LoVo (cell line): ENCODE results near the gene SCYL2.
"Not testable (repeated sequence)": the region's sequence is repeated elsewhere in the genome, so short reads cannot be mapped to it uniquely, and the experiment has no call there.

ENCODE experiments used
- DNase-seq: peaks from one replicate; pipeline ENCODE4 v3.0.0-alpha.2; 2016; ENCODE audit warnings: low spot score

Gene SCYL2

DNA sequence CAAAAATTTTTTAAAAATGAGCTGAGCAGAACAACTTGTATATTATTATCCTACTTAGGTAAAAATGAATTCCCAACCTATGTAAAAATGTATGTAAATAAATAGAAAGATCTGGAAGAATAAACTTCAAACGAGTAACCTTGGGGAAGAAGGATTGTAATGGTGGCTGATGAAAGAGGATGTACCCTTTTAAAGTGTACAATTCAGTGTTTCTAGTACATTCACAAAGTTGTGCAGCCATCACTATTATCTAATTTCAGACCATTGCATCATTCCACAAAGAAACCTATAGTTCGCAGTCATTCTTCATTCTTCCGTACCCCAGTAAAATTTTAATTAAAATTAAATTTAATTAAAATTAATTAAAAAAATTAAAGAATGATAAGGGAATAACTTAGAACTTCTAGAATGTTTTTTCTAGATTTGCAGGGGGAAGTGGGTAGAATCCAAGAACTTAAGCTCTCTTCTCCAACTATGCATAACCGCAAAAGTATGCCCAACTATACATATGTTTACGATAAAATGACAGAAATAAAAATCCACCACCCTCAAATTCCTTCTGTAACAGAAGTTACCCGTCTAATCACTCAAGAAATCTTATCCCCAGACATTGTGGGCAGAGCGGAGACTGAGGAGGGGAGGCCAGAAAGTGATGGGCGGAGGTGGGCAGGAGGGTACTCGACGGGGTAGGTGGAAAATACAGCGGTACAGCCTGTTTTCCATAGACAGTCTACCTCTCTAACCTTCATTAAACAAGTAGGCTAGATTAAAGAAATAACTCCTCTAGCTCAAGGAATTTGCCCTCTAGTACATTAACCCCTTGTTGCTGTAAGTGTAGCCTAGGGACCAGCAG lies 1.0 kb upstream of the SCYL2 start:
- peak; percentile 18 for DNase-seq

GRCh38 chr12:100266585-100266834 lies 467 bp upstream of the SCYL2 start:
- no peak for DNase-seq

DNA sequence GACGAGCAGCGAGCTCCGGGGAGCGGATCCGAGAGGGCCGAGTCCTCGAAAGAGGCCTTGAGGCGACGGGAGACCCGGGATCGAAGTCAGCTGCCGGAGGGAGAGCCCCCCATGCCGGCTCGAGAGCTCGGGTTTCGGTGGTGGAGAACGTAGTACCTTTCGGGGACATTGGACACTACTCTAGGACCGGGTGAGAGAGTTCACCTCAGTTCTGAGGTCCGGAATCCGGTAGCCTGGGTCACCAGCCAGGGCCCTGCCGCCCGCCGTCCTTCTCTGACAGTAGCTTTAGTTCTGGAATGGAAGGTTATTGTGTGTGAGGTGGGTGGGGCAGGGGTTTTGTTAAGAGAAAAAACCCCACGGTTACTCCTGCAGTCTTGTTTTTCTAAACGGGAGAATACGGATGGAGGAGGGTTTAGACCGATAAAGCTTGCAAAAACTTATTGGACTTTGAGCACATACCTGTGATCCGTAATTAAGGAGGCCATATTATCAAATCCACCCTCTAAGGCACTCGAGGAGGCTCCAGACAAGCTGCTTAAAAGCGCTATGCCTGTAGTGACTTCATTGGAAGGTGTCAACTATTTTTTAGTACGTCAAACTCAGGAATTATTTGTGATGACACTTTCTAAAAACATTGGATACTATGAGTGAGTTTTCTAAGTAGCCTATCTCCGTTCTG lies 765 bp downstream of the SCYL2 start:
- DNase-seq, result peak; percentile 37

- no peak for DNase-seq
Observed at GRCh38 chr12:100268835-100269564, 2.0 kb downstream of the SCYL2 start.

DNA sequence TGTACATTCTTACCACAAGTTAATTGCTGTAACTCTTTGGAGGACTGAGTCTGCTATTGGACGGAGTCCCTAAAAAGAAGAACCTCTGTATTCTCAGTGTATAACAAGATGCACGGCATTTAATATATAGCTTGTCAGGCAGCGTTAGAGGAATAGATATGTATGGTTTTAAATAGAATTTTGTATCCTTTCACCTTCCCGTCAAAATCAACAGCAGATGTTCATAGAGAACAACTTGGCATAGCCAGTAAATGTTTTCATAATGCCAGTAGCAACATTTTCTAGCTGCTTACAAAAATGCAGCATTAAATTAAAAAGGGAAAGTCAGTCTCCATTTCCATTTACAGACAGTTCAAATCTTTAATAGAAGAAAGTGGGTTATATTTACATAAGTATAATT lies 6.8 kb downstream of the SCYL2 start:
- DNase-seq, result no peak

- DNase-seq, result no peak
Observed at GRCh38 chr12:100274291-100274690, 7.3 kb downstream of the SCYL2 start.

GRCh38 chr12:100279159-100279558 lies 12.2 kb downstream of the SCYL2 start:
- DNase-seq, result no peak

- no peak for DNase-seq
Observed at GRCh38 chr12:100279607-100280244, 12.7 kb downstream of the SCYL2 start.

DNA sequence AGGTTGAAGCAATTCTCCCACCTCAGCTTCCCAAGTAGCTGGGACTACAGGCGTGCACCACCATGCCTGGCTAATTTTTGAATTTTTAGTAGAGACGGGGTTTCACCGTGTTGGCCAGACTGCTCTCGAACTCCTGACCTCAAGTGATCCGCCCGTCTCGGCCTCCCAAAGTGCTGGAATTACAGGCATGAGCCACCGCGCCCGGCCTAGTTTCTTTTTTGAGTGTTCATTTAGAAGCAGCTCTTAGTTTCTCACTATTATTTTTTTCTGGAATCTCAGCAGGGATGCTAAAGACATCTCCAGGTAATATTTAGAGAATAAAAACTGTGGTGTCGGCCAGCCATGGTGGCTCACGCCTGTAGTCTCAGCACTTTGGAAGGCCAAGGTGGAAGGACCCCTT lies 17.6 kb downstream of the SCYL2 start:
- not testable (repeated sequence) for DNase-seq

- DNase-seq, result no peak
Observed at GRCh38 chr12:100289038-100289437, 22.1 kb downstream of the SCYL2 start.

DNA sequence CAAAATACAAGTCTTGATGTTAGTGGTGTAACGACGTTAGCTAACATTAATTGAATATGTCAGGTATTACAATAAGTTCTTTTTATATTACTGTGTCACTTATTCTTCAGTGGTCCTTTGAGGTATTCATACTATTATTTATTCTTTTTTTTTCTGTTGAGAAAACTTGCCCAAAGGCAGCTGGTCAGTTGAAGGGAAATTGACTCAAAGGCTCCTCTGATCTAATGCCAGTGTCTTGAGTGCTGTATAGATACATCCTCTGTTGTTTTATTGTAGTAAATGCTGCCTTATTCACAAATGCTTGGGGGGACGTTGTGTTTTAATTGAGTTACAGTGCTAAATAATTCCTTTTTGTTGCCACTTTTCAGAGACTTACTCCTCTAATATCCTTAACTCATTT lies 23.0 kb downstream of the SCYL2 start:
- no peak for DNase-seq

DNA sequence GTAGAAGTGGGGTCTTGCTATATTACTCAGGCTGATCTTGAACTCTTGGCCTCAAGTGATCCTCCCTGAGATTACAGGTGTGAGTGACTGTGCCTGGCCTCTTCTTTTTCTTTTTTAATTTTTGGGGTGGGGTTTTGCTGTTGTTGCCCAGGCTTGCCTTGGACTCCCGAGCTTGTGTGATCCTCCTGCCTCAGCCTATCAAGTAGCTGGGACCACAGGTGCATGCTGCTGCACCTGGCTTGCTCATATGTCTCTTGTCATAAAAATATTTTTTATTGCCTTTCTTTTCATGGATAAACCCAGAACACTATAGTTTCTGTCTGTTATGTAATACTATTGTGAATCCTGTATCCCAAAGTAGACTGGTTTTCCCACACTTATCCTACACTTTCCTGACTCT lies 26.0 kb downstream of the SCYL2 start:
- DNase-seq, result no peak

GRCh38 chr12:100294366-100294765 lies 27.4 kb downstream of the SCYL2 start:
- DNase-seq, result not testable (repeated sequence)

- no peak for DNase-seq
Observed at GRCh38 chr12:100295764-100296555, 29.0 kb downstream of the SCYL2 start.

DNA sequence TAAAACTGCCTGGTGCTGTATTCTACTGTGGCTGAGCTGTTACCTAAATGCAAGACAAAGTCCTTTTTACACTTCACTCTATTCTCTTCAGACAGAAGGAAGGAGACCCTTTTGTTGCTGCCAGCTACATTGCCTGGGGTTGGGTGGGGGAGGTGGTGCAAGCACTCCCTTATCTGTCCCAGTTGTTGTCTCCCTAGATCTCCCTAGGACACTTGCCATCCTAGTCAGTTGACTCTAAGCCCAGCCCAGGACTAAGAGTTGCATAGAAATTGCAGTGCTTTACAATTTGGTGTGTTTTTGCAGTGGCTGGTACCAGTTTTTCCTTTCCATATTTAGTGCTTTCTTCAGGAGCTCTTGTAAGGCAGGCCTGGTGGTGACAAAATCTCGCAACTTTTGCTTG lies 35.1 kb downstream of the SCYL2 start:
- DNase-seq, result no peak

GRCh38 chr12:100303831-100304230 lies 36.9 kb downstream of the SCYL2 start:
- no peak for DNase-seq

DNA sequence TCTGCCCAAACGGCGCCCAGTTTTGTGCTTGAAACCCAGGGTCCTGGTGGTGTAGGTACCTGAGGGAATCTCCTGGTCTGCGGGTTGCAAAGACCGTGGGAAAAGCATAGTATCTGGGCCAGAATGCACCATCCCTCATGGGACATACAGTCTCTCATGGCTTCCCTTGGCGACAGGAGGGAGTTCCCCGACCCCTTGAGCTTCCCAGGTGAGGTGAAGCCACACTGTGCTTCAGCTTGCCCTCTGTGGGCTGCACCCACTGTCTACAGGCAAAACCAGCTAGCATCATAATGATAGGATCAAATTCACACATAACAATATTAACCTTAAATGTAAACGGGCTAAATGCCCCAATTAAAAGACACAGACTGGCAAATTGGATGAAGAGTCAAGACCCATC lies 37.4 kb downstream of the SCYL2 start:
- not testable (repeated sequence) for DNase-seq

- DNase-seq, result not testable (repeated sequence)
Observed at GRCh38 chr12:100308138-100308537, 41.2 kb downstream of the SCYL2 start.

GRCh38 chr12:100311317-100311716 lies 44.3 kb downstream of the SCYL2 start:
- DNase-seq, result no peak

- DNase-seq, result no peak
Observed at GRCh38 chr12:100317371-100317770, 50.4 kb downstream of the SCYL2 start.

- no peak for DNase-seq
Observed at GRCh38 chr12:100324498-100324897, 57.5 kb downstream of the SCYL2 start.

DNA sequence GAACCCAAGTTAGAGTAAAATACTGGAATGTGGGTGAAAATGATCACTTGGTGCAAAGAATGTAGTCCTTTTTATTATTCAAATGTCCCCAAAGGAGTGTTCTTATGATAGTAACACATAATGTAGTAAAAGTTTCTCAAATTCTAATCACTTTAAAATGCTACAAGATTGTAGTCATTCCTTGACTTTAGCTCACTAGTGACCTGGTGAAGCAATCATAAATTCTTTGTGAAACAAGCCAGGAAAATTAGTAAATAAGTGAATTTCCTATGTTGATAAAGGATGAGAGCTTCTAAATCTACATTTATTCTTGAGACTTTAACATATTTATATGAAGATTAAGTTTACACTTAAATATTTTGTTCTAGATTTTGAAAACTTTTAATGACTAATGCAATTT lies 59.2 kb downstream of the SCYL2 start:
- no peak for DNase-seq
